Esophagus muscularis mucosa (tissue), 4 donors: Measurements from ENCODE around the gene CLTB.

Experiments used
- CTCF ChIP-seq, 3 experiments: fragments of 200-600 bp in 2 of 3; fragments of 450-650 bp in 1 of 3; sonication (generic) in 2 of 3; IDR thresholded peaks; one replicate each; pipeline ENCODE4 v1.5.1; 2017 to 2019; ENCODE audit warnings: antibody characterized with exemption in 3 of 3, mild to moderate bottlenecking in 2 of 3, moderate library complexity in 1 of 3
- EP300 ChIP-seq: sonication (generic); formaldehyde crosslinking; IDR thresholded peaks from one replicate; pipeline ENCODE4 v1.6.1; 2017; ENCODE audit warnings: antibody characterized with exemption
- POLR2A ChIP-seq: fragments of 450-650 bp; IDR thresholded peaks from one replicate; pipeline ENCODE4 v1.6.1; 2017; ENCODE audit warnings: antibody characterized with exemption, moderate library complexity, mild to moderate bottlenecking, low read depth
- POLR2AphosphoS5 ChIP-seq, 2 donors: sonication (generic); formaldehyde crosslinking; IDR thresholded peaks; one replicate each; pipeline ENCODE4 v1.6.1; 2017; ENCODE audit warnings: antibody characterized with exemption in 2 of 2

DNA sequence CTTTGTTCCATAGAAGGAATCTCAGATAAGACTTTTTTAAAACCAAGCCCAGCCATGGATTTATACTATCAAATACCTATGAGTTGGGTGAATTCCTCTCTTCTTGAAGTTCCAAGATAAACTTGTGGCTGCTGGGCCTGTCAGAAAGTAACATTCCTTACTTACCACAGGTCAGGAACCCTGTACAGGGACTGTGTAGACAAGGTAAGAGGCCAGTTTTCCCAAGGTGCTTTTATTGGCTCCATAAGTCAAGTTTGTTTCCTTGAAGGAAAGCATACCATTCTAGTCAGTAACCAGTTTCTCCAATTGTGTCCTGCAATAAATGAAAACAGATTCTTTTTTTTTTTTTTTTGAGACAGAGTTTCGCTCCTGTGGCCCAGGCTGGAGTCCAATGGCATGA, 8.8 kb upstream of the CLTB start:
- TF ChIP-seq CTCF (IDR thresholded peaks at IDR 0.05) (no peak), POLR2A (no peak), EP300 (no peak), POLR2AphosphoS5 (IDR thresholded peaks at IDR 0.05) (no peak)
